GM12891 (cell line): ENCODE measurements around the gene RNF141.

Source experiments
- POLR2A ChIP-seq: IDR thresholded peaks from 2 replicates; pipeline ENCODE4 v1.6.1; 2011; ENCODE audit warnings: low read depth, low read length, control low read depth
- POLR2AphosphoS5 ChIP-seq: IDR thresholded peaks from 2 replicates; pipeline ENCODE4 v1.6.1; 2011; ENCODE audit warnings: low read depth, low read length, control low read depth
- POU2F2 ChIP-seq: IDR thresholded peaks from 2 replicates; pipeline ENCODE4 v1.6.1; 2011; ENCODE audit warnings: low read depth, mild to moderate bottlenecking, control low read depth, low read length, moderate library complexity
- SPI1 ChIP-seq: IDR thresholded peaks from 2 replicates; pipeline ENCODE4 v1.6.1; 2011; ENCODE audit warnings: low read depth, low read length, control low read depth

DNA sequence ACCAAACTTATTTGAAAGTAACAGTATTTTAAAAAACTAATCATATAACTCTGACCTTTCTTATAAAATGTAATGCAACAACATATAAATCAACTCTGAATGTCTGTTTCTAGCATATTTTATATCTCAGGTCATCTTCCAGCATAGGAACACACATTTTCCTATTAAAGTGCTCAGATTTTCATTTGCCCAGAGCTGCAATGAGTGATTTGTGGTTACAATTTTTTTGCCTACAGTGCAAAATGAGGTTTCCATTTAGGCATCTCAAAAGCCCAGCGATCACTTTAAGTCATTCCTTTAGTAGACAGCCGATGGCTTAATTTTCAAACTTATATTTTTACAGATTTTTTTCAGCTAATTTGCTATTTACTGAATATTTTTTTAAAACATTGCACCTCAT is 26.5 kb upstream of the RNF141 start:
- TF ChIP-seq POLR2AphosphoS5 = no peak
- no peak for TF ChIP-seq POLR2A
- no peak for TF ChIP-seq POU2F2
- TF ChIP-seq SPI1 = no peak
